GM23338 (cell line): Measurements from ENCODE around the gene GRIK4. TPM values are rescaled to one million over a fixed set of nuclear protein-coding genes. Genes with fewer than 3 reads are reported as not detected.

Experiments
- ATAC-seq: fragments of 200-7000 bp; cut with Tn5 transposase; 3 replicates; pipeline ENCODE4 v1.9.1; 2020
- DNase-seq: peaks from one replicate; pipeline ENCODE4 v3.0.0-alpha.2; 2015; ENCODE audit warnings: low spot score
- H2AFZ ChIP-seq: fragments of 200-600 bp; sonication (generic); 2 replicates; pipeline ENCODE4 v1.8.0; 2016; ENCODE audit warnings: antibody characterized with exemption, mild to moderate bottlenecking, moderate library complexity
- H3F3A ChIP-seq: fragments of 200-600 bp; sonication (generic); replicated peaks from 2 replicates; pipeline ENCODE4 v1.8.0; 2017; ENCODE audit warnings: antibody characterized with exemption, mixed run types, low read depth
- H3K27ac ChIP-seq: fragments of 200-600 bp; sonication (generic); 2 replicates; pipeline ENCODE4 v1.6.1; 2016; ENCODE audit warnings: low read depth
- H3K27me3 ChIP-seq: fragments of 200-600 bp; sonication (generic); 2 replicates; pipeline ENCODE4 v1.8.0; 2016; ENCODE audit warnings: mild to moderate bottlenecking, mixed run types, moderate library complexity; ENCODE audit not compliant: insufficient read depth
- H3K36me3 ChIP-seq: fragments of 200-600 bp; sonication (generic); 2 replicates; pipeline ENCODE4 v1.8.0; 2016; ENCODE audit warnings: mild to moderate bottlenecking; ENCODE audit not compliant: insufficient read depth
- H3K4me1 ChIP-seq: fragments of 200-600 bp; sonication (generic); 2 replicates; pipeline ENCODE4 v1.8.0; 2016; ENCODE audit warnings: mild to moderate bottlenecking, moderate library complexity; ENCODE audit not compliant: insufficient read depth
- H3K4me2 ChIP-seq: fragments of 200-600 bp; sonication (generic); 2 replicates; pipeline ENCODE4 v1.7.1; 2017; ENCODE audit warnings: mixed run types
- H3K4me3 ChIP-seq: fragments of 200-600 bp; sonication (generic); 2 replicates; pipeline ENCODE4 v1.6.1; 2016; ENCODE audit warnings: mixed run types
- H3K79me2 ChIP-seq: fragments of 200-600 bp; sonication (generic); replicated peaks from 2 replicates; pipeline ENCODE4 v1.8.0; 2017; ENCODE audit warnings: mild to moderate bottlenecking; ENCODE audit not compliant: insufficient read depth
- H3K9me2 ChIP-seq: fragments of 200-600 bp; sonication (generic); 2 replicates; pipeline ENCODE4 v1.8.0; 2017; ENCODE audit not compliant: insufficient read depth
- H4K20me1 ChIP-seq: fragments of 200-600 bp; sonication (generic); replicated peaks from 2 replicates; pipeline ENCODE4 v1.8.0; 2017; ENCODE audit warnings: mild to moderate bottlenecking; ENCODE audit not compliant: insufficient read depth
- H3K27ac Mint-ChIP-seq: 2 replicates; pipeline ENCODE4 v1.8.0; 2020; ENCODE audit warnings: inconsistent platforms, mild to moderate bottlenecking, moderate library complexity, mixed read lengths
- H3K27me3 Mint-ChIP-seq: 3 replicates; pipeline ENCODE4 v1.8.0; 2022; ENCODE audit warnings: low read depth, mild to moderate bottlenecking, moderate library complexity, mixed read lengths, inconsistent platforms; ENCODE audit not compliant: insufficient read depth, poor library complexity
- H3K36me3 Mint-ChIP-seq: 3 replicates; pipeline ENCODE4 v1.8.0; 2021; ENCODE audit warnings: low read depth, mild to moderate bottlenecking, inconsistent platforms, moderate library complexity, mixed read lengths
- H3K4me1 Mint-ChIP-seq: 3 replicates; pipeline ENCODE4 v1.8.0; 2020; ENCODE audit warnings: mild to moderate bottlenecking, inconsistent platforms, mixed read lengths
- H3K4me3 Mint-ChIP-seq: 3 replicates; pipeline ENCODE4 v1.8.0; 2021; ENCODE audit warnings: moderate library complexity, mild to moderate bottlenecking, inconsistent platforms, mixed read lengths
- H3K9me3 Mint-ChIP-seq: 3 replicates; pipeline ENCODE4 v1.8.0; 2020; ENCODE audit warnings: moderate library complexity, mild to moderate bottlenecking, inconsistent platforms, mixed read lengths
- CREB1 ChIP-seq: fragments of 250-450 bp; sonication (Bioruptor Pico); IDR thresholded peaks from 2 replicates; pipeline ENCODE4 v1.5.0; 2020; ENCODE audit warnings: low read depth, mild to moderate bottlenecking, moderate library complexity
- CTCF ChIP-seq, 2 experiments: fragments of 200-600 bp in 1 of 2; sonication (generic) in 1 of 2; conservative IDR thresholded peaks; 2 replicates each; pipeline versions ENCODE4 v1.5.1 to v1.6.1; 2016 to 2017; ENCODE audit warnings: antibody characterized with exemption in 2 of 2, low read depth in 2 of 2, mild to moderate bottlenecking in 2 of 2, moderate library complexity in 1 of 2
- EZH2 ChIP-seq: fragments of 200-600 bp; sonication (generic); IDR thresholded peaks from one replicate; pipeline ENCODE4 v1.8.0; 2017; ENCODE audit warnings: antibody characterized with exemption, mild to moderate bottlenecking, low read depth; ENCODE audit not compliant: unreplicated experiment
- EZH2phosphoT487 ChIP-seq: fragments of 200-600 bp; sonication (generic); IDR thresholded peaks from one replicate; pipeline ENCODE4 v1.8.1; 2018; ENCODE audit warnings: antibody characterized with exemption; ENCODE audit not compliant: unreplicated experiment
- JUNB ChIP-seq: IDR thresholded peaks from one replicate; pipeline ENCODE4 v1.6.1; 2016; ENCODE audit warnings: antibody characterized with exemption; ENCODE audit not compliant: unreplicated experiment
- NANOG ChIP-seq: IDR thresholded peaks from 2 replicates; pipeline ENCODE4 v1.6.1; 2016; ENCODE audit warnings: antibody characterized with exemption, borderline replicate concordance
- POLR2AphosphoS5 ChIP-seq: IDR thresholded peaks from 2 replicates; pipeline ENCODE4 v1.6.1; 2016; ENCODE audit warnings: antibody characterized with exemption, low read depth
- REST ChIP-seq: IDR thresholded peaks from one replicate; pipeline ENCODE4 v1.6.1; 2018; ENCODE audit warnings: antibody characterized with exemption; ENCODE audit not compliant: unreplicated experiment
- ZNF114 ChIP-seq: fragments of 250-450 bp; sonication (Bioruptor Pico); IDR thresholded peaks from 2 replicates; pipeline ENCODE4 v1.5.0; 2020; ENCODE audit warnings: mild to moderate bottlenecking, moderate library complexity
- ZNF331 ChIP-seq: fragments of 250-450 bp; sonication (Bioruptor Pico); IDR thresholded peaks from 2 replicates; pipeline ENCODE4 v1.5.0; 2020; ENCODE audit warnings: low read depth, mild to moderate bottlenecking, moderate library complexity
- polyA plus RNA-seq: library from polyadenylated mRNA; unstranded; fragments of >200 nt; fragmentation: Nextera tagmentation; extraction: Ambion mirVana; gene quantifications from 2 replicates; pipeline ENCODE4 v1.2.1, GENCODE V29; 2016
- total RNA-seq: library from RNA; depleted of rRNA; stranded (reverse); fragments of >200 nt; shearing (Covaris generic); gene quantifications from 2 replicates; pipeline ENCODE4 v1.2.3, GENCODE V29; 2014
- TF ChIP-seq, protein P1 (sequence below): fragments of 250-450 bp; sonication (Bioruptor Pico); IDR thresholded peaks from 2 replicates; pipeline ENCODE4 v1.5.0; 2020; ENCODE audit warnings: mild to moderate bottlenecking, moderate library complexity

The GRIK4 gene
- total and polyA plus RNA-seq, 2 experiments from 2014 or later = 0.63 to 2.2 TPM

DNA sequence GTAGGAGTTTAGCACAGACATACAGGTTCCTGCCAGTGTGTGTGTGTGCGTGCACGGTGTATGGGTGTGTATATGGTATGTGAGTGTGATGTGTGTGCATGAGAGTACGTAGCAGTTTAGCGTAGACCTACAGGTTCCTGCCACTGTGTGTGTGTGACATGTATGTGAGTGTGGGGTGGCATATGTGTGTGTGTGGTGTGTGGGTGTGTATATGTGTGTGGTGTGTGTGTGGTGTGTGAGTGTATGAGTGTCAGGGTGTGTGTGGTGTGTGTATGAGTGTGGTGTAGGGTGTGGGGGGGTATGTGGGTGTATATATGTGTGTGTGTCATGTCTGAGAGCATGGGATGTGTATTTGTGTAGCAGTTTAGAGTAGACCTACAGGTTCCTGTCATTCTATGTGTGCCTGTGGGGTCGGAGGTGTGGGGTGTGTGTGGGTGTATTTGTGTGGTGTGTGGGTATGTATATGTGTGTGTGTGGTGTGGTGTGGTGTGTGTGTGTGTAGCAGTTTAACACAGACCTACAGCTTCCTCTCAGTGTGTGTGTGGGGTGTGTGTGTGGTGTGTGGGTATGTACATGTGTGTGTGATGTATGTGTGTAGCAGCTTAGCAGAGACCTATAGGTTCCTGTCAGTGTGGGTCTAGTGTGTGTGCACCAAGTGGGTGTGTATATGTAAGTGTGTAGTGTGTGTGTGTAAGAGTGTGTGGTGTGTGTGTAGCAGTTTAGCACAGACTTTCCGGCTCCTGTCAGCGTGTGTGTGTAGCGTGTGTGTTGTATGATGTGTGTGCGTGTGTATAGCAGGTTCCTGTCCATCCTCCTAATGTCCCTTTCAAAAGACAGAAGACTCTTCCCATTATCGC lies 480.5 kb downstream of the GRIK4 start:
- Histone ChIP-seq H2AFZ (no peak overlapping the region), H3K4me3 (no peak overlapping the region), H3K36me3 (no peaks in the 10 kb centered on the region), H3K79me2 (no peaks in the 10 kb centered on the region), H3F3A (no peaks in the 10 kb centered on the region), H3K27me3 (no peaks in the 10 kb centered on the region), H3K4me1 (peaks cover 37% of the 10 kb centered on the region), H4K20me1 (no peaks in the 10 kb centered on the region), H3K27ac (no peak overlapping the region), H3K4me2 (no peak overlapping the region), H3K9me2 (no peaks in the 10 kb centered on the region)
- H3K27me3 Mint-ChIP-seq = no peaks in the 10 kb centered on the region
- H3K4me1 Mint-ChIP-seq = peaks cover 30% of the 10 kb centered on the region
- H3K36me3 Mint-ChIP-seq = no peaks in the 10 kb centered on the region
- DNase-seq (no peak), ATAC-seq (no peak)
- no peak overlapping the region for H3K4me3 Mint-ChIP-seq
- TF ChIP-seq NANOG (no peak), POLR2AphosphoS5 (no peak), EZH2 (no peak), ZNF331 (no peak), CREB1 (CRISPR knock-in tag) (no peak), JUNB (no peak), CTCF (conservative IDR thresholded peaks at IDR 0.05; ENCODE audit: low read depth in 2 of 2) (no peak), EZH2phosphoT487 (no peak), ZNF114 (CRISPR knock-in tag) (no peak), REST (no peak)
- TF ChIP-seq, protein P1, sequence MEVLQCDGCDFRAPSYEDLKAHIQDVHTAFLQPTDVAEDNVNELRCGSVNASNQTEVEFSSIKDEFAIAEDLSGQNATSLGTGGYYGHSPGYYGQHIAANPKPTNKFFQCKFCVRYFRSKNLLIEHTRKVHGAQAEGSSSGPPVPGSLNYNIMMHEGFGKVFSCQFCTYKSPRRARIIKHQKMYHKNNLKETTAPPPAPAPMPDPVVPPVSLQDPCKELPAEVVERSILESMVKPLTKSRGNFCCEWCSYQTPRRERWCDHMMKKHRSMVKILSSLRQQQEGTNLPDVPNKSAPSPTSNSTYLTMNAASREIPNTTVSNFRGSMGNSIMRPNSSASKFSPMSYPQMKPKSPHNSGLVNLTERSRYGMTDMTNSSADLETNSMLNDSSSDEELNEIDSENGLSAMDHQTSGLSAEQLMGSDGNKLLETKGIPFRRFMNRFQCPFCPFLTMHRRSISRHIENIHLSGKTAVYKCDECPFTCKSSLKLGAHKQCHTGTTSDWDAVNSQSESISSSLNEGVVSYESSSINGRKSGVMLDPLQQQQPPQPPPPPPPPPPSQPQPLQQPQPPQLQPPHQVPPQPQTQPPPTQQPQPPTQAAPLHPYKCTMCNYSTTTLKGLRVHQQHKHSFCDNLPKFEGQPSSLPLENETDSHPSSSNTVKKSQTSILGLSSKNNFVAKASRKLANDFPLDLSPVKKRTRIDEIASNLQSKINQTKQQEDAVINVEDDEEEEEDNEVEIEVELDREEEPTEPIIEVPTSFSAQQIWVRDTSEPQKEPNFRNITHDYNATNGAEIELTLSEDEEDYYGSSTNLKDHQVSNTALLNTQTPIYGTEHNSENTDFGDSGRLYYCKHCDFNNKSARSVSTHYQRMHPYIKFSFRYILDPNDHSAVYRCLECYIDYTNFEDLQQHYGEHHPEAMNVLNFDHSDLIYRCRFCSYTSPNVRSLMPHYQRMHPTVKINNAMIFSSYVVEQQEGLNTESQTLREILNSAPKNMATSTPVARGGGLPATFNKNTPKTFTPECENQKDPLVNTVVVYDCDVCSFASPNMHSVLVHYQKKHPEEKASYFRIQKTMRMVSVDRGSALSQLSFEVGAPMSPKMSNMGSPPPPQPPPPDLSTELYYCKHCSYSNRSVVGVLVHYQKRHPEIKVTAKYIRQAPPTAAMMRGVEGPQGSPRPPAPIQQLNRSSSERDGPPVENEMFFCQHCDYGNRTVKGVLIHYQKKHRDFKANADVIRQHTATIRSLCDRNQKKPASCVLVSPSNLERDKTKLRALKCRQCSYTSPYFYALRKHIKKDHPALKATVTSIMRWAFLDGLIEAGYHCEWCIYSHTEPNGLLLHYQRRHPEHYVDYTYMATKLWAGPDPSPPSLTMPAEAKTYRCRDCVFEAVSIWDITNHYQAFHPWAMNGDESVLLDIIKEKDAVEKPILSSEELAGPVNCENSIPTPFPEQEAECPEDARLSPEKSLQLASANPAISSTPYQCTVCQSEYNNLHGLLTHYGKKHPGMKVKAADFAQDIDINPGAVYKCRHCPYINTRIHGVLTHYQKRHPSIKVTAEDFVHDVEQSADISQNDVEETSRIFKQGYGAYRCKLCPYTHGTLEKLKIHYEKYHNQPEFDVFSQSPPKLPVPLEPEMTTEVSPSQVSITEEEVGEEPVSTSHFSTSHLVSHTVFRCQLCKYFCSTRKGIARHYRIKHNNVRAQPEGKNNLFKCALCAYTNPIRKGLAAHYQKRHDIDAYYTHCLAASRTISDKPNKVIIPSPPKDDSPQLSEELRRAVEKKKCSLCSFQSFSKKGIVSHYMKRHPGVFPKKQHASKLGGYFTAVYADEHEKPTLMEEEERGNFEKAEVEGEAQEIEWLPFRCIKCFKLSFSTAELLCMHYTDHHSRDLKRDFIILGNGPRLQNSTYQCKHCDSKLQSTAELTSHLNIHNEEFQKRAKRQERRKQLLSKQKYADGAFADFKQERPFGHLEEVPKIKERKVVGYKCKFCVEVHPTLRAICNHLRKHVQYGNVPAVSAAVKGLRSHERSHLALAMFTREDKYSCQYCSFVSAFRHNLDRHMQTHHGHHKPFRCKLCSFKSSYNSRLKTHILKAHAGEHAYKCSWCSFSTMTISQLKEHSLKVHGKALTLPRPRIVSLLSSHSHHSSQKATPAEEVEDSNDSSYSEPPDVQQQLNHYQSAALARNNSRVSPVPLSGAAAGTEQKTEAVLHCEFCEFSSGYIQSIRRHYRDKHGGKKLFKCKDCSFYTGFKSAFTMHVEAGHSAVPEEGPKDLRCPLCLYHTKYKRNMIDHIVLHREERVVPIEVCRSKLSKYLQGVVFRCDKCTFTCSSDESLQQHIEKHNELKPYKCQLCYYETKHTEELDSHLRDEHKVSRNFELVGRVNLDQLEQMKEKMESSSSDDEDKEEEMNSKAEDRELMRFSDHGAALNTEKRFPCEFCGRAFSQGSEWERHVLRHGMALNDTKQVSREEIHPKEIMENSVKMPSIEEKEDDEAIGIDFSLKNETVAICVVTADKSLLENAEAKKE (CRISPR knock-in tag) = no peak
- no peak overlapping the region for H3K27ac Mint-ChIP-seq
- no peaks in the 10 kb centered on the region for H3K9me3 Mint-ChIP-seq
